Fibroblast of peridontal ligament (primary cell): ENCODE data around the gene TSKU.

Experiments used
- DNase-seq: peaks from one replicate; pipeline ENCODE4 v3.0.0-alpha.2; 2010; ENCODE audit errors: extremely low read depth

The TSKU gene

DNA sequence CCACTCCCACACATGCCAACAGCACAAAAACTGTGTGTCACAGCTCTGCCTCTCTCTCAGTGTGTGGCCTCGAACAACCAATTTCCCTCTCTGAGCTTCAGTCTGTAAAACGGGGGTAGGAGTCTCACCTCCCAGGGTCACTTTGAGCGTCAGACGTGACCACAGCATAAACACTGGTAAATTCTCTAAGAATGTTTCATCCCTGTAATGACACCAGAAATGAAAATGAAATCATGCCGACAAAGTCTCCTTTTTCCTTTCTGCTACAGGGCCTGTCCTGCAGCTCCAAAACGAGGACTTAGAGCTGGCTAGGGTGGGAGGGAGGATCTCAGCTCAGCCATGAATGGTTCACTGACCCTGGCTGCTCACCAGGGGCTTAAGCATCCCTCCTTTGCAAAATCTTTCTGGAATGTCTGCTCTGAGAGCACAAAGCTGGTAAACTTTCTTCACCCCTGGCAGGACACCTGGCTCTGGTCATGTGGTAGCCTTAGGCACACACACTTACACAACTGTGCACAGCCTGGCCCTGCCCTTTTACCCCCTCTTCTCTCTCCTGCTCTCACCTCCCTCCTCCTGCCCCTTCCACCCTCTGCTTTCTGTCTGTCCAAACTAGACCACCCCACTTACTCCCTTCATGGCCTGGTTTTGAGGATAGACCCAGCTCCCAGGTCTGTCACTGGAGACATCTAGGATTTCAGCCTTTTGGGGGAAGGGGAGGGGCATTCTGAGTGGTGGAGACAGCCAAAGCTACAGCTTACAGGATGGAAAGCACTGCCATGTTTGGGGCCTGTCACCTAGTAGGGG lies 12.3 kb upstream of the TSKU start:
- DNase-seq: peak; percentile 97

DNA sequence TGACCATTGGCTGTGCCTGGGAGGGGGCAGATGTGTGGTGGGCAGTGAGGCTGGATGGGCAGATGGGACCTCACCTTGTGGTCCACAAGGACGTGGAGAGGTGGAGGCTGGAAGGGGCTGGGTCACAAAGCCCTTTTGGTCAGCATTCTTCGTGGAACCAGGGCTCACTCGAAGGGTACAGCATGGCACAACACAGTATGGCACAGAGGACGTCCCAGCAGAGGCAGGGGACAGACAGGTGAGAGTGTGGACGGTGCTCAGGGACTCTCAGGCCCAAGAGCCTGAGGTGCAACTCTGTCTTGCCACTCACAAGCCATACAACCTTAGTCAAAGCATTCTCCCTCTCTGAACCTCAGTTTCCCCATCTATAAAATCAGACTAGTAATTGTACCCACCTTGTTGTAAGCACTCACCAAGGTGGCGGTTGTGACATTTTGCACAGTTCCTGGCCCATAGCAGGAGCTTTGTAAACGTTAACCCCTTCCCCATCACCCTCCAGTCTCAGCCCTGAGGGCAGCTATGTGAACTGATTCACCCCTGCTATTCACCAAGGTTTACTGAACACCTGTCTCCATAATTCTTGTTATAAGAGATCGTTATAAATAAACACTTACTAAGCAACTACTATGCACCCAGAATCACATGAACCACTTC lies 11.6 kb upstream of the TSKU start:
- DNase-seq: no peak

DNA sequence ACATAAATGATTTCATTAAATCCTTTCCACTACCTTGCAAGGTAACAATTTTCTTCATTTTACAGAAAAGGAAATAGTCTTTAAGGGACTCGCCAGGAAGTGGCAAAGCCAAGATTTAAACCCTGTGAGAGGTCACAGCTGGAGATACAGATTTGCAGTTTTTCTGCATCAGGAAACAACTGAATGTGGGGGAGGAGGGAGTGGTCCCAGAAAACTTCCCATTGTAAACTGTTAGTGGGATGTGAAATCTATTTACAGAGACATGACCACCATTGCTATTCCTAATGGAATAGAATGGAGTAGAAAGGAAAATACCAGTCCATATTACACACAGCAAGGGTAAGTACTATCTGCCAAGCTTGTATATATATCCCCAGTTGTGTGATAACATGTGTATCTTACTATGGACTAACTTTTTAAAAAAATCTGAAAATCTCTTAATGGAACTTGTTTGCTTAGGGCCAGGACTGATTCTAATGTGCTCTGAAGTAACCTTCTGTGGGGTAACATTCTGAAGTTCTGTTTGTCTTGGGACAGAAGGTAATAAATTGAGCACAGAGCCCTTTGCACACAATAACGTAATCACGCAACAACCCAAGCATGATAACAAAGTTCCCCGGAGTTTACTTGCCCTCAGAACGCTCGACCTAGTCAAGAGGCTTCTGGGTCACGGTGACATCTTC lies 10.9 kb upstream of the TSKU start:
- DNase-seq: no peak

DNA sequence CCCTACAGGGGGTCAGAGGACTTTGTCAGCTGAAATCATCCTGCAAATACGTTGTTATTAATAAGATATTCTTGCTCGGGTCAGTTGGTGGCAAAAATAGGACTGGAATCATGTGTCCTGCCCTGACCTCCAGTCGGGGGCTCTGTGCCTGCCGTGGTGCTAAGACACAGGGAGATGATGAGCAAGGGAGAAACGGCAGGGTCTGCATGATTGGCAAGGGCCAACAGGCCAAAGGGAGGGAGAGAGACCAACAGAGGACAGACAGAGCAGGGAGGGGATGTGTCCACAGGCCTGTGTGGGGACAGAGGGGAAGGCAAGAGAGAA lies 10.4 kb upstream of the TSKU start:
- DNase-seq: no peak

DNA sequence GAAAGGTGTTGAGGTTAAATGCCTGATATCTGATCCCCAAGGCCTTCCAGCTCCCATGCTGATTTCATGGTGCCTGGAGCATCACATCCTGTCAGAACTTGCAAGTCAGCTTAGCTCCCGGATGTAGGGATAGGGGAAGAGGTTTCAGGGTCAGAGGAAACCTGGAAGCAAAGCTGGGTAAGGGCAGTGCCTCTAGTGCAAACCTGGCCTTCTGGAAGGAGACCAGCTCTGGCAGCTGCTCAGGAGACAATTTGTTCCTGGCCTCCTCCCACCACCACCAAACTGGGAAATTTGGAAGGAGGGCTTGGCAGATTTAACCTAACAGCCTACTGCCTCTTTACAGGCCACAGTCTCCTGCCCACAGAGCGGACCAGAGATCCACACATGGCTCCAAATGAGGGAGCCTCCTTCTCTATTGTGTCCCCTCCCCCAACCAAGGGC lies 9.2 kb upstream of the TSKU start:
- DNase-seq: no peak

DNA sequence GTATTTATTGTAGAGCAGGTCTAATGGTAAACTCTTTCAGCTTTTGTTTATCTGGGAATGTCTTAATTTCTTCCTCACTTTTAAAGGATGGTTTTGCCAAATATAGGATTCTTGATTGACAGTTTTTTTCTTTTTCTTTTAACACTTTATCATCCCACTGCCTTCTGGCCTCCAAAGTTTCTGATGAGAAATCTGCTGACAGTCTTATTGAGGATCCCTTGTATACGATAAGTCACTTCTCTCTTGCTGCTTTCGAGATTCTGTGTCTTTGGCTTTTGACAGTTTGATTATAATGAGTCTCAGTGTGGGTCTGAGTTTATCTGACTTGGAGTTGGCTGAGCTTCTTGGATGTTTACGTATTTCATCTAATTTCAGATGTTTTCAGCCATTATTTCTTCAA lies 6.7 kb upstream of the TSKU start:
- DNase-seq: no peak

DNA sequence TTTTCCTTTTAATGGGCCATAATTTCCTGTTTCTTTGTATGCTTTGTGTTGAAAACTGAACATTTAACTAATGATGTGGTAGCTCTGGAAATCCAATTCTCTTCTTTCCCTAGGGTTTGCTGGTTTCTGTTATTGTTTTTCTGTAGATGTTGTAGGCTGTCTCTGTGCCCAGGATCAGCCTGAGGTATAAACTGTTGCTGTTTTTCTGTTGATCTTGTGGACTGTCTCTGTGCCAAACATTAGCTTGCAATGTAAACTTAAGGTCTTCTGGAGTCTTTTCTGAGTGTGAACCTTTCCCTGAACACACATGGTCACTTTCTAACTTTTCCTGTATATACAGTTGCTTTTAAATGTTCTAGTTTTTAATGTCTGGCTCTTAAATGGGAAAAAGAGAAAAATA lies 5.9 kb upstream of the TSKU start:
- DNase-seq: peak; percentile 40

DNA sequence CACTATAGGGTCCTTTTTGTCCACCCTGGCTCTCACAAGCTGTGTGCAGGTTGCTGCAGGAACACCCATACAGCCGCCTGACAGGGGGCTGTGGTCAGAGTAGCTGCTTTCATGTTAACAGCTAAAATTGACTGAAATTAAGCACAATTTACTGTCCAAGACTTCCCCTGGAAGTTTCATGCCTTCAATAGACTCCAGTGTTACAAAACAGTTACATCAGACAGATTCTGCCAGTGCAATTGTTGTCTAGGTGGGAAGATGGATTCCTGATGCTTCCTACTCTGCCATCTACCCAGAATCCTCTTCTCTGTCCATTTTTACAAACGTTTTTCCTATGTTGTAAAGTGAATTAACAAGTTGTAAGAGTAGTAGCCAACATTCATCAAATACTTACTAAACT lies 5.3 kb upstream of the TSKU start:
- peak; percentile 29 for DNase-seq

DNA sequence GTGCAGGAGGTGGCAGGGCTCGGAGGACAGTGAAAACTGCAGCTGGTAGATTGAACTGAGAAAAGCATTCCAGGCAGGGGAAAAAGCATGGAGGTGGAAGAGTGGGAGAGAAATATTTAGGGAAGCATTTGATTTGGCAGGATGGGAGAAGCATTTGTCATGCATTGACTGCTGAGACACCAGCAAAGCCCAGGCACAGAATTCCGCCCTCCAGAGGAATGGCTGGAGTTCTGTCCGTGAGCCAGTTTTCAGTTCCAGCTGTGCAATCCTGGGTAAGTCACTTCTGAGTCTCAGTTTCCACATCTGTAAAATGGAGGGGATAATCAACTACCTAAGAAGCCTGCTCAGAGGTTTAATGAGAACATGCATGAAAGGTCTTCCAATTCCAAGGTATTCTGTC lies 4.3 kb upstream of the TSKU start:
- DNase-seq: no peak

DNA sequence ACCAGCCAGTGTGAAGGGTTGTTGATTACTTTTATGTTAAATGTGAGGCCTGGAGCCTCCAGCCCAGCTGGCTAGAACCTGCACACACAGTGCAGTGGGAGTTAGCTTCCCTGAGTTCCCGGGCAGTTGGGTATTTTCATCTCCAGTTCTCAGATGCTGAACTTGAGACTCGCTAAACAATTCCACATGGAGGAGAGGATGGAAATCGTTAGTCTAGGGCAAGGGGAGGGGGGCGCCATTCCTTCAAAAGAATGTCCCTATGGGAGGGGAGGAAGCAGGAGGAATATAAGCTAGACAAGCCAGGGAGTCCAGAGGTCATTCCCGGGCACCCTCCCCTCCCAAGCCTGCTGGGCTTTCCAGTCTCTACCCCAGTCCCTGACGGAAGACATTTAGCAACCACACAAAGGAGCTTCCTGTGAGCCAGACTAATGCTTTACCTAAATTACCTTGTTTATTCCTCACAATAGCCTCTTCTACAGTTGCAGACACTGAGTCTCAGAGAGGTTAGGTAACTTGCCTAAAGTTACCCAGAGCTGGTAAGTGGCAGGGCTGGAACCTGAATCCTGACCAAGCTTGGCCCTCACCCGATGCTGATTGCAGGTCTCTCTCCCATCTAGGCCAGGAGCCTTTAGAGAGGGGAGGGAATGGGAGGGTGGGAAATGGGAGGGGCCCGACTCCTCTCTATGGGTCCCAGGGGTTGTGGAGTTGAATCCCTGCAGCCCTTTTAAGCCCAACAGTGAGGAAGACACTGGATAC lies 1.9 kb upstream of the TSKU start:
- peak; percentile 87 for DNase-seq

DNA sequence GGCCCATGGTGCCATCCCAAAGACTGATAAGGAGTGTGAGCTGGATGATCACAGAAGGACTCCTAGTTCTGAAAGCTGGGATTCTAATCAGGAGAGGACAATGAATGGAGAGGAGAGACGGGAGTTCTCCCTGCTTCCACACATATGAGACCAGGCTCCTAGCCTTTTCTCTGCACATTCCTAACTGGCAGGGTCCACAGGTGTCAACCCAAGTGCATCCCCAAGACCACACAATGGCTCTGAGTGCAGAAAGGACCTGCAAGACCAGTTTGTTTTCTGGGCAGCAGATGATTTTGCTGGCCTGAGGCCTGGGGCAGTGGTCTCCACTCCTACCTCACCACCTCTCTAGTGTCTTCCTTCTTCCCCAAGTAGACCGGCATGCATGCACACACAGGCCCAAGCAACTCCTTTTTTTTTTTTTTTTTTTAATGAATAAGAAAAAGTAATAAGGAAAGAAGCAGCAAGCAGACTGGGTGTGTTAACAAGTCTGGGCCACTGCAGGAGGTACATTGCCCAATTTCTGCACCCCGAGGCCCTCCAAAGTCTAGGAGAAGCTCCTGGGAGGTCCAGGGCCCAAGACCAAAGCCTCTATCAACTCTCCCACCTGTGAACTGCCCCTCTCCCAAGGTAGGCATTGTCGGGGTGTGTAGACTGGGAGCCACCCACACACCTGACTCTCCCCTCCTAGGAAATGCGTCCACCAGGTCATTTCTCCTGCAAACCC lies 1.2 kb upstream of the TSKU start:
- no peak for DNase-seq

DNA sequence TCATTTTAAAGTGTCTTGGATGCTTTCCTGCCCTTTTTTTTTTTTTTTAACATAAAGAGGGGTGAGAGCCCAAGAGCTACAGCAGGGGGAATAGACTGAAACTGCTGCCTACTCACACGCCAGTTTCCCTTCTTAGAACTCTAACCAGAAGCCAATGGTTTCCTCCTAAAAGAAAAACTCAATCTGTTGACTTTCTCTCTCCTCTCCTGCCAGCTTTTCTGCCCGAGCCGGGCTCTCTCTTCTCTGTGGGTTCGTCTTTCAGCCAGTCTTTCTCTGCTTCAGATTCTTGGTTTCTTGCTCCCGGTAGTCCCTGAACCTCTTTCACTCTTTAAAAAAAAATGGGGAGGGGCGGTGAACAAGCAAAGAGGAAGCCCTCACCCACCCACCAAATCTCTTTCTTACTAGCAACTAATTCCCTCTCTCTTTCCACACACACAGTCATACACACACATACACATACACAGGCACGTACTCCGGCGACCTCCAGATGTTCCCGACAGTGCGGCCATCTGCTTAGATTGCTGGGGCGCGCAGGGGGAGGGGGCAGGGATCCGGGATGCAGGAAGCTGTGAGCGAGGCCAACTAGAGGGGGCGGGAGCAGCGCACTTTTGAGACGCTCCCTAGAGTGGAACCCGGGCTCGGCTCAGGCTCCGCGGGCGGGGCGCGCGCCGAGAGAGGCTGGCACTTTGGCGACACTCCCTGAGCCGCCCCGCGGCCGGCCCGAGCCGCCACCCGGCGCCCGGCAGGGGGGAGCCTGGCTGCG lies 444 bp upstream of the TSKU start:
- peak; percentile 93 for DNase-seq

DNA sequence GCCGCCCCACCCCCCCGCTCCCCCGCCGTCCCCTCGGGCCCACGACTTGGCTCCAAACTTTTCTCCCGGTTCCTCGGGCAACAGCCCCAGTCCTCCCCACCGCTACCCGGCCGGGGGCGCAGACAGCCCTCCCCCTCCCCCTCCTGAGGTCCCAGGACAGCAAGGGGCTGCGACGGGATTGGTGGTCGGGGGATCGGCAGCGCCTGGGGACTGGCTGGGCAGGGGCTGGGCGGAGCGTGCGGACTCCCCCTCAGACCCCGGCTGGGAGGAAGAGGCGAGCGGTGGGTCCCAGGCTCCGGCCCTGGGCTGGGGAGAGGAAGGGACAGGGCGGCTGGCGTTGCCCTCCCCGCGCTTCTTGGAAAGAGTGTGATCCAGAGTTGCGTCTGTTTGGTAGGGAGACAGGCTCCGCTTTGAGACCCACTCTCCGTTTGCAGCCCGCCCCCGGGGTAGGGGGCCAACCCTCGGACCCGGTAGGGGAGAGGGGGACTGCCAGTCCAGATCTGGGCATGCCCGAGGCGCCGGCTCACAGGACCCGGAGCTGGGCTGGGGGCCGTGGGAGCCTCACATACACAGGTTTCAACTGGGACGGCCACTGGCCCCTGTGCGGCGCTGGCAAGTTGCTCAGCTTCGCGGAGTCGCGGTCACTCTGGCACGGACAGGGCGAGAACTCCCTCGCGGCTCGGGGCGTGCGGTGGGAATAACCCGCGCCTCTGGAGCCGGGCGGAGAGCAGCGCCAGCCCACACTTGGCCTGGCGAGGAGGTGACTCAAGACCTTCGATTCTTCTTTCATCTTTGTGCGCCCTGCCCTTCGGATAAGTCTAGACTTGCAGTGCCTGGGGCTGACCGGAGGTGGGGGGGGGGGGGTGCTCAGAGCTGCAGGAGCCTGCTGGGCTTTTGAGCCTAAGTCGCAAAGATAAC lies 999 bp downstream of the TSKU start:
- peak; percentile 57 for DNase-seq

DNA sequence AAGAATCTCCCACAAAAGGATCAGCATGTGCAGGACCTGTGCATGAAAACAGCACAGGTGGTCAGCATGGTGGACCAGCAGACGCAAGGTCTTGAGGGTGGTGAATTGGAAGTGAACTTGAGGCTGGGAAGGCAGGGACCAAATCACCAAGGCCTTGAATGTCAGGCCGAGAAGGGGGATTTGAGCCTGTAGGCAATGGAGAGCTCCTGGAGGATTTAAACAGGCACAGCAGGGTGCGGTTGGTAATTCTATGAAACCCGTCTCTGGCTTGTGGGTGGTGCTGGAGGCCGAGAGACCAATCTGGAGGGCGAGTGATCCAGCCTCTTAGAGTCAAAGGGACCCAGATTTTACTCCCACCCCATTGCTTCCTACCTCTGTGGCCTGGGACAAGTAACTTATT lies 2.4 kb downstream of the TSKU start:
- DNase-seq: no peak

DNA sequence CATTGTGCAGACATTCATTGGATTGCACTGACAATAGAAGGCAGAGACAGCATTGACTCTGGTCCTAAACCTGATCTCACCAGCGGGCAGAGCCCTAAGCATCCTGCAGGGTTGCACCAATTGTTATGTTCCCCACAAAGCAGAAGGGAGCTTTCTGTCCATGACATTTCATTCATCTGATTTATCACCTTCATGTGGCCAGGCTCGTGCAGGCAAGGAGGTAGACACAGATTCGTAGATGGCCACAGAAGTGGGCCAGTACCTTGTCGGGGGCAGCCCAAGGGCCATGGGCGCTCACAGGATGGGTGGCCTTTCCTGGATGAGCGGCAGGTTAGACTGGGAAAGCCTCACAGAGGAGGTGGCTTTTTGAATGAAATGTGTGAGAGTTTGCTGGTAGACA lies 2.9 kb downstream of the TSKU start:
- DNase-seq: no peak

DNA sequence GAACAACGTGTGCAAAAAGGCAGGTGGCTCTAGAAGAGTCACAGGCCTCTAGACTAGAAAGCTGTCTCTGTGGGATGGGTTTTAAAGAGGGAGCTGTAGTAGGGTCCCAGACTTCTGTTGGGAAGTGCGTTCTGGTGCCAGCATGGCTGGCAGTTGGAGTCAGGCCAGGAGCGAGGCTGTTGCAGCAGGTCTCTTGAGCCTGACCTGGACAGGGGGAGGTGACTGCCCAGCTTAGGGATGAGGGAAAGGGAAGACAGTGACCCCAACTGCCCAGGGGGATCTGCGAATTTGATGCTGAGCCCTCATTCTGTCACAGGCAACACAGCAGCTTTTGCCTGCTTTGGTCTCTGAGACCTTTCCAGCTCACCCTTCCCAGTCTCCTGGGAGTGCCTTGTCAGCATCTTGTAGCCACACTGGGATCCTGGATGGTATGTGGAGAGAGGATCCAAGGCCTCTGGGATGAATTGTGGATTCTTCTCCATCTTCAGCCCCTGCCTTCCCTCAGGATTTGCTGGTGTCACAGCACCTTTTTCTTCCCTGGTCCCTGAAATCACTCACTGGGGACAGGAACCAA lies 3.4 kb downstream of the TSKU start:
- DNase-seq: no peak

DNA sequence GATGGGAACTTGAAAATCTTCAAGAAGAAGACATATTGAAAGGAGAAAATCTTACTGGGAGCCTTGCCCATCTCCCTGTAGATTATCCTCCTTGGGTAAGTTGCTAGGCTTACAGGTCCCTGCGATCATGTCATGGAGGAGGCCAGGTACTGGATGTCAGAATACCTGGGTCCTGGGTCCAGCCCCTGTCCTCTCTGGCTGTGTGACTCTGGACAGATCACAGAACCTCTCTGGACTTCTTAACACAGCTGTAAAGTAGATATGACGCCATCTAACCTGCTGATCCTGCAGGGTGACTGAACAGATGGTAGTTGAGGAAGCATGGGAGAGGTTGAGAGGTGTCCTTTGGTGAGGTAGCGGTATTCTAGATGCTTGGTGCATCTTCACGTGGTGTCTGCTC lies 4.1 kb downstream of the TSKU start:
- DNase-seq: no peak

DNA sequence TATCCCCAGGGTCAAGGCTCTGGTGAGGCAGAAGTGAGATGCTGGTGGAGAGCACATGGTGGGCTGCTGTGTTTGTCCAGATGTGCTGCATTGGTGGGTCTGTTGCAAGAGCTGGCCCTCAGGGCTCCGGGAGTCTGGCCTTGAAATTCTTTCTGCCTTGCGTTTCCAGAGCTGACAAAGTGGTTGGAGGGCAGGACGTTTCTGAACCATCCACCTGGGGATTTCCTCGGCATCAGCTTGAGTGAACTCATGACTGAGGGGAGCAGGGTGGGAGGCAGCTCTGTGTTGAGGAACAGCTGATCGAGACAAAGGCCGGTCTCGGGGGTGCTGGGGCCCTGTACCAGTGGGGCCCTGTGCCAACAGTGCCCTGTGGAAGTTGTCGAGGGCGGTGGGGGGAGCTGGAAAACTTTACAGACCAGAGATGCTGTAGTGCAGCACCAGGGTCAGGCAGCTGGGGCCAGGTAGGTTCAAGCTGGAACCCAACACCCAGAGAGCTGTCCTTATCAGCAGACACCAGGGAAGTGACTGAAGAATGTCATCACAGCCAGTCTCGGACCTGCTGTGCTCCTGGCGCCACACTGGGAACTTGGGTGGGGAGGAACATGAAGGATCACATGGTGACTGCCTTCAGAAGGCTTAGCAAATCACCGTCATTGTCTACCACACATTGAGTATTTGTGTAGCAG lies 4.9 kb downstream of the TSKU start:
- DNase-seq: peak; percentile 67
